Parathyroid adenoma (tissue), 2 donors: ENCODE results near the gene LAMC1.

Source experiments
- H2AFZ ChIP-seq: fragments of 300-600 bp; sonication (generic); one replicate; pipeline ENCODE4 v1.7.0; 2017; ENCODE audit warnings: antibody characterized with exemption, mild to moderate bottlenecking
- H3K27ac ChIP-seq: fragments of 300-600 bp; sonication (generic); one replicate; pipeline ENCODE4 v1.7.0; 2017
- H3K27me3 ChIP-seq: fragments of 300-600 bp; sonication (generic); one replicate; pipeline ENCODE4 v1.7.0; 2017; ENCODE audit warnings: low read length; ENCODE audit not compliant: control insufficient read depth, insufficient read depth
- H3K36me3 ChIP-seq: fragments of 300-600 bp; sonication (generic); one replicate; pipeline ENCODE4 v1.7.0; 2017; ENCODE audit warnings: low read length; ENCODE audit not compliant: control insufficient read depth, insufficient read depth
- H3K4me1 ChIP-seq: fragments of 300-600 bp; sonication (generic); one replicate; pipeline ENCODE4 v1.7.0; 2017; ENCODE audit warnings: control low read depth
- H3K4me2 ChIP-seq: fragments of 300-600 bp; sonication (generic); one replicate; pipeline ENCODE4 v1.7.0; 2017; ENCODE audit warnings: low read length
- H3K4me3 ChIP-seq: fragments of 300-600 bp; sonication (generic); one replicate; pipeline ENCODE4 v1.7.0; 2017; ENCODE audit warnings: low read depth, low read length
- H3K79me2 ChIP-seq: fragments of 300-600 bp; sonication (generic); one replicate; pipeline ENCODE4 v1.7.0; 2017; ENCODE audit warnings: control low read depth
- H3K9ac ChIP-seq: fragments of 300-600 bp; sonication (generic); one replicate; pipeline ENCODE4 v1.7.0; 2017; ENCODE audit warnings: mild to moderate bottlenecking
- H3K9me3 ChIP-seq: fragments of 300-600 bp; sonication (generic); one replicate; pipeline ENCODE4 v1.7.0; 2017; ENCODE audit warnings: low read length; ENCODE audit not compliant: control insufficient read depth
- CTCF ChIP-seq: fragments of 300-600 bp; sonication (generic); IDR thresholded peaks from one replicate; pipeline ENCODE4 v1.7.0; 2017; ENCODE audit warnings: antibody characterized with exemption, mild to moderate bottlenecking
- donor health status: primary hyperparathyroidism.

Gene LAMC1

GRCh38 chr1:182995894-182996293 lies 27.3 kb upstream of the LAMC1 start:
- Histone ChIP-seq H3K79me2 (no peaks in the 10 kb centered on the region), H3K4me2 (no peak overlapping the region), H2AFZ (no peak overlapping the region), H3K36me3 (no peaks in the 10 kb centered on the region), H3K4me1 (no peaks in the 10 kb centered on the region), H3K9me3 (no peaks in the 10 kb centered on the region), H3K27me3 (no peaks in the 10 kb centered on the region), H3K4me3 (no peak overlapping the region), H3K9ac (no peak overlapping the region), H3K27ac (no peak overlapping the region)
- no peak for TF ChIP-seq CTCF

- H3K9ac ChIP-seq = no peak overlapping the region
- H2AFZ ChIP-seq = no peak overlapping the region
- H3K79me2 ChIP-seq = no peaks in the 10 kb centered on the region
- no peaks in the 10 kb centered on the region for H3K9me3 ChIP-seq
- no peak overlapping the region for H3K27ac ChIP-seq
- no peak overlapping the region for H3K4me2 ChIP-seq
- no peaks in the 10 kb centered on the region for H3K36me3 ChIP-seq
- H3K27me3 ChIP-seq = no peaks in the 10 kb centered on the region
- H3K4me3 ChIP-seq = no peak overlapping the region
- no peak for TF ChIP-seq CTCF
- H3K4me1 ChIP-seq = no peaks in the 10 kb centered on the region
These were observed 26.4 kb upstream of the LAMC1 start for GRCh38 chr1:182996816-182997215.

GRCh38 chr1:182998482-182998881 lies 24.7 kb upstream of the LAMC1 start:
- Histone ChIP-seq H3K9me3 (no peaks in the 10 kb centered on the region), H3K4me1 (no peaks in the 10 kb centered on the region), H2AFZ (no peak overlapping the region), H3K4me3 (no peak overlapping the region), H3K4me2 (no peak overlapping the region), H3K27me3 (no peaks in the 10 kb centered on the region), H3K36me3 (no peaks in the 10 kb centered on the region), H3K9ac (no peak overlapping the region), H3K27ac (no peak overlapping the region), H3K79me2 (no peaks in the 10 kb centered on the region)
- TF ChIP-seq CTCF = no peak

- Histone ChIP-seq H3K27me3 (no peaks in the 10 kb centered on the region), H3K4me2 (no peak overlapping the region), H3K79me2 (no peaks in the 10 kb centered on the region), H3K4me1 (no peaks in the 10 kb centered on the region), H3K9me3 (no peaks in the 10 kb centered on the region), H3K4me3 (no peak overlapping the region), H2AFZ (no peak overlapping the region), H3K36me3 (no peaks in the 10 kb centered on the region), H3K9ac (no peak overlapping the region), H3K27ac (no peak overlapping the region)
- no peak for TF ChIP-seq CTCF
These were observed 22.9 kb upstream of the LAMC1 start for GRCh38 chr1:183000167-183000962.

GRCh38 chr1:183002267-183002666 lies 21.0 kb upstream of the LAMC1 start:
- Histone ChIP-seq H3K9me3 (no peaks in the 10 kb centered on the region), H2AFZ (no peak overlapping the region), H3K36me3 (no peaks in the 10 kb centered on the region), H3K27ac (no peak overlapping the region), H3K9ac (no peak overlapping the region), H3K4me3 (no peak overlapping the region), H3K4me1 (no peaks in the 10 kb centered on the region), H3K27me3 (no peaks in the 10 kb centered on the region), H3K79me2 (no peaks in the 10 kb centered on the region), H3K4me2 (no peak overlapping the region)
- TF ChIP-seq CTCF = no peak
